ENCODE measurements around the gene C14orf132.

DNA sequence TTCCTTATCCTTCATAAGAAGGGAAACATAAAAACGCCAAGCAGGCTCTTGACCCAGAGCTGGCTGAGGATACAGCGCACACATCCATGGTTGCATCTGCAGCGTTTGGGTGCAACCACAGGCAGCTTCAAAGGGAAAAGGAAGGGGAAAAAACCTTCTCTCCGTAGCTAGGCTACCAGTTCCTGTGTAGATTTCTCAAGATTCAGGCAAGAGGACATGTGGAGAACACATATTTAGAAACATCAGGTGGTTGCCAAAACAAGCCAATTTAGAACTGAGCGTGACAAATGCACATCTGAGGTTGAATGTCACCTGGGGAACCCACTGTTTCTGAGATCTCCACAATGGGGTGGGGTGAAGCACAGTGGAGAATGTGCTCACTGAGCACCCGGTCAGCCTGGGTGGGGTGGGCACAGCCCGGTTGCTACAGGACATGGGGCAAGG, 87.2 kb downstream of the C14orf132 start:
- TF ChIP-seq POLR2AphosphoS5 (IDR thresholded peaks at IDR 0.05; ENCODE audit: low read depth, low read length) (no peak), REST (IDR thresholded peaks at IDR 0.05; ENCODE audit: insufficient read depth in 1 of 2, low read depth in 2 of 2, low read length in 2 of 2) (no peak), TAF1 (IDR thresholded peaks at IDR 0.05; ENCODE audit: borderline replicate concordance, insufficient read depth, low read length) (no peak), SIN3A (IDR thresholded peaks at IDR 0.05; ENCODE audit: borderline replicate concordance, insufficient read depth, low read length) (no peak)
